Trophoblast cell (in vitro differentiated cells and primary cell): Measurements from ENCODE around the gene C1orf159.
A peak's percentile ranks its signal among the peaks of the same experiment; 100 is the strongest.

Source experiments
- DNase-seq, 2 donors: peaks; one replicate each; pipeline ENCODE4 v3.0.0-alpha.2; 2016
- H2AFZ ChIP-seq: 2 replicates; pipeline ENCODE4 v1.6.1; 2013; ENCODE audit warnings: low read length, moderate library complexity, mild to moderate bottlenecking; ENCODE audit not compliant: insufficient read depth, poor library complexity
- H2AK5ac ChIP-seq: 2 replicates; pipeline ENCODE4 v1.6.1; 2013; ENCODE audit warnings: mild to moderate bottlenecking, low read length
- H2BK120ac ChIP-seq: 2 replicates; pipeline ENCODE4 v1.6.1; 2013; ENCODE audit warnings: low read length, mild to moderate bottlenecking, moderate library complexity; ENCODE audit not compliant: insufficient read depth, poor library complexity
- H2BK12ac ChIP-seq: 2 replicates; pipeline ENCODE4 v1.6.1; 2013; ENCODE audit warnings: mild to moderate bottlenecking, low read length, moderate library complexity
- H2BK5ac ChIP-seq: 2 replicates; pipeline ENCODE4 v1.6.1; 2013; ENCODE audit warnings: low read length, low read depth, moderate library complexity, mild to moderate bottlenecking; ENCODE audit not compliant: poor library complexity
- H3K14ac ChIP-seq: 2 replicates; pipeline ENCODE4 v1.6.1; 2013; ENCODE audit warnings: mild to moderate bottlenecking, low read length
- H3K18ac ChIP-seq: 2 replicates; pipeline ENCODE4 v1.6.1; 2013; ENCODE audit warnings: mild to moderate bottlenecking, low read length
- H3K23ac ChIP-seq: 2 replicates; pipeline ENCODE4 v1.6.1; 2013; ENCODE audit warnings: low read length
- H3K27ac ChIP-seq: 2 replicates; pipeline ENCODE4 v1.5.1; 2013; ENCODE audit warnings: low read depth, mild to moderate bottlenecking, inconsistent platforms, low read length, moderate library complexity
- H3K27me3 ChIP-seq: 2 replicates; pipeline ENCODE4 v1.6.1; 2013; ENCODE audit warnings: inconsistent platforms, mild to moderate bottlenecking, low read length, moderate library complexity; ENCODE audit not compliant: insufficient read depth
- H3K36me3 ChIP-seq, 2 experiments: 1 replicate in 1 of 2; 2 replicates in 1 of 2; pipeline ENCODE4 v1.6.1; 2013; ENCODE audit warnings: low read length in 2 of 2, mild to moderate bottlenecking in 2 of 2, moderate library complexity in 1 of 2; ENCODE audit not compliant: insufficient read depth in 2 of 2, control insufficient read depth in 1 of 2
- H3K4ac ChIP-seq: 2 replicates; pipeline ENCODE4 v1.6.1; 2013; ENCODE audit warnings: low read depth, mild to moderate bottlenecking, low read length, moderate library complexity
- H3K4me1 ChIP-seq, 2 experiments: 1 replicate in 1 of 2; 2 replicates in 1 of 2; pipeline ENCODE4 v1.6.1; 2013; ENCODE audit warnings: low read length in 2 of 2, mild to moderate bottlenecking in 2 of 2, moderate library complexity in 1 of 2; ENCODE audit not compliant: insufficient read depth in 2 of 2, control insufficient read depth in 1 of 2
- H3K4me2 ChIP-seq: 2 replicates; pipeline ENCODE4 v1.6.1; 2013; ENCODE audit warnings: inconsistent platforms, mild to moderate bottlenecking, low read length, moderate library complexity
- H3K4me3 ChIP-seq: 2 replicates; pipeline ENCODE4 v1.5.1; 2013; ENCODE audit warnings: mild to moderate bottlenecking, low read depth, low read length, inconsistent platforms
- H3K79me1 ChIP-seq: one replicate; pipeline ENCODE4 v1.6.1; 2013; ENCODE audit warnings: low read length
- H3K79me2 ChIP-seq: 2 replicates; pipeline ENCODE4 v1.6.1; 2013; ENCODE audit warnings: low read length, mild to moderate bottlenecking; ENCODE audit not compliant: control insufficient read depth, insufficient read depth, poor library complexity
- H3K9ac ChIP-seq: 2 replicates; pipeline ENCODE4 v1.6.1; 2013; ENCODE audit warnings: mild to moderate bottlenecking, low read length
- H3K9me3 ChIP-seq: 2 replicates; pipeline ENCODE4 v1.6.1; 2013; ENCODE audit warnings: low read depth, mild to moderate bottlenecking, control low read depth, inconsistent platforms, low read length; ENCODE audit not compliant: insufficient read depth
- H4K12ac ChIP-seq: 2 replicates; pipeline ENCODE4 v1.6.1; 2013; ENCODE audit warnings: low read depth, mild to moderate bottlenecking, low read length, moderate library complexity
- H4K8ac ChIP-seq: 2 replicates; pipeline ENCODE4 v1.6.1; 2013; ENCODE audit warnings: low read depth, mild to moderate bottlenecking, low read length, moderate library complexity
- H4K91ac ChIP-seq: one replicate; pipeline ENCODE4 v1.6.1; 2013; ENCODE audit warnings: low read depth, mild to moderate bottlenecking, low read length, moderate library complexity
- WGBS: extraction: QIAGEN DNeasy Blood & Tissue Kit; methylation state at CpG from one replicate; pipeline ENCODE4 v1.1.7; 2013; ENCODE audit warnings: missing lambda C conversion rate; ENCODE audit not compliant: insufficient read length, insufficient coverage; ENCODE audit errors: extremely low coverage; 5-methylcytosine and 5-hydroxymethylcytosine counted together

The C1orf159 gene

GRCh38 chr1:1125945-1126344, 10.1 kb upstream of the C1orf159 start:
- H3K23ac ChIP-seq: no peak overlapping the region
- H3K14ac ChIP-seq: no peak overlapping the region
- H3K36me3 ChIP-seq: no peaks in the 10 kb centered on the region
- no peaks in the 10 kb centered on the region for H3K79me1 ChIP-seq
- no peaks in the 10 kb centered on the region for H3K79me2 ChIP-seq
- H2AFZ ChIP-seq: no peak overlapping the region
- no peak overlapping the region for H2BK5ac ChIP-seq
- H3K27me3 ChIP-seq: no peaks in the 10 kb centered on the region
- H3K4me2 ChIP-seq: no peak overlapping the region
- H3K27ac ChIP-seq: no peak overlapping the region
- H2BK12ac ChIP-seq: no peak overlapping the region
- no peak overlapping the region for H4K12ac ChIP-seq
- H4K8ac ChIP-seq: no peak overlapping the region
- H3K18ac ChIP-seq: no peak overlapping the region
- peaks cover 5 to 12% of the 10 kb centered on the region in 2 experiments for H3K4me1 ChIP-seq
- H2AK5ac ChIP-seq: no peak overlapping the region
- peak in 1 of 2 donors; percentile 40 for DNase-seq
- no peak overlapping the region for H2BK120ac ChIP-seq
- no peak overlapping the region for H4K91ac ChIP-seq
- WGBS: no CpG with 5 or more reads among the region's 18 CpGs
- H3K4me3 ChIP-seq: no peak overlapping the region
- H3K4ac ChIP-seq: no peak overlapping the region
- no peak overlapping the region for H3K9ac ChIP-seq
- H3K9me3 ChIP-seq: peaks cover 21% of the 10 kb centered on the region

GRCh38 chr1:1124786-1125642, 9.1 kb upstream of the C1orf159 start:
- Histone ChIP-seq H3K79me1 (no peaks in the 10 kb centered on the region), H4K12ac (no peak overlapping the region), H3K18ac (no peak overlapping the region), H4K91ac (no peak overlapping the region), H2BK5ac (no peak overlapping the region), H3K36me3 (no peaks in the 10 kb centered on the region), H3K4me1 (peaks cover 5 to 12% of the 10 kb centered on the region in 2 experiments), H4K8ac (no peak overlapping the region), H2BK120ac (no peak overlapping the region), H3K9me3 (peaks cover 18% of the 10 kb centered on the region), H2AFZ (no peak overlapping the region), H3K27me3 (no peaks in the 10 kb centered on the region), H2BK12ac (no peak overlapping the region), H3K4ac (no peak overlapping the region), H3K79me2 (no peaks in the 10 kb centered on the region), H3K27ac (no peak overlapping the region), H2AK5ac (no peak overlapping the region), H3K9ac (no peak overlapping the region), H3K4me2 (no peak overlapping the region), H3K4me3 (no peak overlapping the region), H3K14ac (no peak overlapping the region), H3K23ac (no peak overlapping the region)
- no CpG with 5 or more reads among the region's 29 CpGs for WGBS
- DNase-seq: peak; percentile 91 to 94

- WGBS: no CpG with 5 or more reads among the region's 7 CpGs
- no peaks in the 10 kb centered on the region for H3K36me3 ChIP-seq
- no peaks in the 10 kb centered on the region for H3K79me2 ChIP-seq
- H2BK5ac ChIP-seq: no peak overlapping the region
- no peak overlapping the region for H3K4me2 ChIP-seq
- no peak overlapping the region for H4K12ac ChIP-seq
- H3K79me1 ChIP-seq: no peaks in the 10 kb centered on the region
- H3K23ac ChIP-seq: no peak overlapping the region
- H3K9me3 ChIP-seq: peaks cover 17% of the 10 kb centered on the region
- no peak overlapping the region for H3K4ac ChIP-seq
- no peak overlapping the region for H4K91ac ChIP-seq
- H2BK120ac ChIP-seq: no peak overlapping the region
- no peak overlapping the region for H2BK12ac ChIP-seq
- no peak overlapping the region for H3K9ac ChIP-seq
- DNase-seq: no peak
- H4K8ac ChIP-seq: no peak overlapping the region
- H3K27ac ChIP-seq: no peak overlapping the region
- peaks cover 5 to 12% of the 10 kb centered on the region in 2 experiments for H3K4me1 ChIP-seq
- H2AFZ ChIP-seq: no peak overlapping the region
- no peaks in the 10 kb centered on the region for H3K27me3 ChIP-seq
- H3K18ac ChIP-seq: no peak overlapping the region
- H3K14ac ChIP-seq: no peak overlapping the region
- H3K4me3 ChIP-seq: no peak overlapping the region
- no peak overlapping the region for H2AK5ac ChIP-seq
Measured at GRCh38 chr1:1124508-1124785, 8.6 kb upstream of the C1orf159 start.

GRCh38 chr1:1123581-1124507, 8.0 kb upstream of the C1orf159 start:
- Histone ChIP-seq H3K9me3 (peaks cover 15% of the 10 kb centered on the region), H3K4me1 (peaks cover 5 to 12% of the 10 kb centered on the region in 2 experiments), H4K8ac (no peak overlapping the region), H2BK120ac (no peak overlapping the region), H3K9ac (no peak overlapping the region), H3K18ac (no peak overlapping the region), H3K27me3 (no peaks in the 10 kb centered on the region), H2AFZ (no peak overlapping the region), H3K4me3 (peak overlapping the region; percentile 44), H4K12ac (no peak overlapping the region), H4K91ac (no peak overlapping the region), H3K79me1 (no peaks in the 10 kb centered on the region), H3K23ac (no peak overlapping the region), H3K4me2 (no peak overlapping the region), H3K4ac (no peak overlapping the region), H3K79me2 (no peaks in the 10 kb centered on the region), H2BK5ac (no peak overlapping the region), H2BK12ac (no peak overlapping the region), H3K14ac (no peak overlapping the region), H3K27ac (no peak overlapping the region), H2AK5ac (no peak overlapping the region), H3K36me3 (no peaks in the 10 kb centered on the region)
- WGBS: no CpG with 5 or more reads among the region's 23 CpGs
- DNase-seq: no peak
